LNCaP clone FGC (cell line): ENCODE results near the gene DOCK9.

Experiments used
- DNase-seq: peaks from one replicate; pipeline ENCODE4 v3.0.0-alpha.2; 2011; ENCODE audit warnings: low read depth
- H3K4me3 ChIP-seq: 2 replicates; pipeline ENCODE4 v1.5.1; 2011; ENCODE audit warnings: mild to moderate bottlenecking, low read depth, low read length, control low read depth
- CTCF ChIP-seq: IDR thresholded peaks from 2 replicates; pipeline ENCODE4 v1.5.1; 2012; ENCODE audit warnings: mild to moderate bottlenecking; ENCODE audit not compliant: control insufficient read depth, insufficient read depth; ENCODE audit errors: extremely low read depth

The DOCK9 gene

GRCh38 chr13:98892077-98892476 is 85.8 kb downstream of the DOCK9 start:
- no peak overlapping the region for H3K4me3 ChIP-seq
- no peak for DNase-seq
- TF ChIP-seq CTCF, result no peak

GRCh38 chr13:98890925-98891324 is 86.9 kb downstream of the DOCK9 start:
- no peak for DNase-seq
- TF ChIP-seq CTCF, result no peak
- H3K4me3 ChIP-seq, result no peak overlapping the region

DNA sequence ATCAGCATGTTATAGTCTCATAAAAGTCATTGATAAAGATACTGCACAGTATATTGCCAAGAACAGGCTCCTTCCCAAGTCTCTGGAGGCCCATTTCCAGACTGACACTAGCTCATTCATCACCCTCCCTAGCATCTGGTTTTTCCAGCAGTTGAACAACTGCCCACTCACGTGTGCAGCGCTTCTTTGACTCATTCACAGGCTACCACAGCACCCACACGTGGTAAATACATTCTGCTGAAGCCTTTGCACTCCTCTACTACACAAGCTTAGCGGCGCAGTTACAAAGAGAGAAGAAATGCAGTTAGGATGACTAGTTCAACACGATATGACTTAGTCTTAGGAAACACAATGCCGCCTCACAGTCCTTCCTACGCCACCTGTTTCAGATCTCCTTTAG is 87.7 kb downstream of the DOCK9 start:
- H3K4me3 ChIP-seq, result no peak overlapping the region
- no peak for TF ChIP-seq CTCF
- DNase-seq, result peak; percentile 89

GRCh38 chr13:98889419-98890085 is 88.3 kb downstream of the DOCK9 start:
- H3K4me3 ChIP-seq, result no peak overlapping the region
- no peak for DNase-seq
- no peak for TF ChIP-seq CTCF

GRCh38 chr13:98888890-98889279 is 89.0 kb downstream of the DOCK9 start:
- H3K4me3 ChIP-seq, result no peak overlapping the region
- no peak for DNase-seq
- 0 out of 2 replicates have a peak, but pooled peaks have one; percentile 8 for TF ChIP-seq CTCF

DNA sequence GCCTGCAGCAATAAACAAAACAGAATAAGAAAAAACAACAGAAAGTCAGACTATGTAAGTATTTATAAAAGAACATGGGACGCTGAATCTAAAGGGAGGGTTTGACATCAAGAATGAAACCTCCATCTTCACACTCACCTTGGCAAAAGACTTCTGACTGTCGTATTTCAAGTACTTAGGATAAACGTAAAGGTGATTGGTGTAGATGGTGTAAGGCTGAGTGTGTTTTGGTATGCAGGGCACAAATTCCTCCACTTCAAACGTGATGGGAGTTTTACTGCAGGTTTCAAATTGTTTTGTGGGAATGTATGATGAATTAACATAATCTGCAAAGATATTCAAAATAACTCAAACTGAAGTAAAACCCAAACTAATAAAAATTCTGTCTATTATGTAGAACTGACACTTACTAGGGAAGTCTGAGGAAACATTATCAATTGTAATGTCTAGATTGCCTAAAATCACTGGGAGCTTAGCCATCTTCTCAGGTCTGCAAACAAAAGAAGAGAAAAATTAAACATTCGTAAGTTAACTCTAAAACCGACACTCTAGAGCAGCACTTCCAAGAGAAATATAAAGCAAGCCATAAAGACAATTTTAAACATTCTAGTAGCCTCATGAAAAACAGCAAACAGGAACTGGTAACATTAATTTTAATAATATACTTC is 89.5 kb downstream of the DOCK9 start:
- no peak overlapping the region for H3K4me3 ChIP-seq
- DNase-seq, result no peak
- TF ChIP-seq CTCF, result no peak
